Measurements from ENCODE around the gene CHFR.
"Not testable (repeated sequence)": the region's sequence is repeated elsewhere in the genome, so short reads cannot be mapped to it uniquely, and the experiment has no call there.

CHFR gene

GRCh38 chr12:132861558-132861957 lies 25.8 kb downstream of the CHFR start:
- no peak for DNase-seq (ENCODE audit: low spot score)
- in situ Hi-C loops (cut with MboI; ENCODE audit: low pct_unique_long_range_greater_than_20kb, low sequenced_read_pairs, unreplicated experiment): no loop called here
- no peak for TF ChIP-seq CTCF (IDR thresholded peaks at IDR 0.05; ENCODE audit: extremely low read depth, insufficient read depth, missing control alignments)

GRCh38 chr12:132858718-132859266 lies 28.6 kb downstream of the CHFR start:
- TF ChIP-seq CTCF (IDR thresholded peaks at IDR 0.05; ENCODE audit: extremely low read depth, insufficient read depth, missing control alignments): no peak
- no peak for DNase-seq (ENCODE audit: low spot score)
- in situ Hi-C loops (cut with MboI; ENCODE audit: low pct_unique_long_range_greater_than_20kb, low sequenced_read_pairs, unreplicated experiment): no loop called here

- in situ Hi-C loops (cut with MboI; ENCODE audit: low pct_unique_long_range_greater_than_20kb, low sequenced_read_pairs, unreplicated experiment): not testable (repeated sequence)
Observed at GRCh38 chr12:132857019-132857418, 30.4 kb downstream of the CHFR start.

GRCh38 chr12:132856581-132856980 lies 30.8 kb downstream of the CHFR start:
- no peak for TF ChIP-seq CTCF (IDR thresholded peaks at IDR 0.05; ENCODE audit: extremely low read depth, insufficient read depth, missing control alignments)
- no peak for DNase-seq (ENCODE audit: low spot score)
- in situ Hi-C loops (cut with MboI; ENCODE audit: low pct_unique_long_range_greater_than_20kb, low sequenced_read_pairs, unreplicated experiment): no loop called here

More at GRCh38 chr12:132857019-132857418, 30.4 kb downstream of the CHFR start:
- DNase-seq (ENCODE audit: low spot score): not testable (repeated sequence)

- DNase-seq (ENCODE audit: low spot score); in situ Hi-C loops (cut with MboI; ENCODE audit: low pct_unique_long_range_greater_than_20kb, low sequenced_read_pairs, unreplicated experiment): not testable (repeated sequence)
Observed at GRCh38 chr12:132855211-132855610, 32.2 kb downstream of the CHFR start.

GRCh38 chr12:132853285-132854092 lies 33.9 kb downstream of the CHFR start:
- in situ Hi-C loops (cut with MboI; ENCODE audit: low pct_unique_long_range_greater_than_20kb, low sequenced_read_pairs, unreplicated experiment): no loop called here
- no peak for DNase-seq (ENCODE audit: low spot score)
- no peak for TF ChIP-seq CTCF (IDR thresholded peaks at IDR 0.05; ENCODE audit: extremely low read depth, insufficient read depth, missing control alignments)

GRCh38 chr12:132852496-132852895 lies 34.9 kb downstream of the CHFR start:
- in situ Hi-C loops (cut with MboI; ENCODE audit: low pct_unique_long_range_greater_than_20kb, low sequenced_read_pairs, unreplicated experiment): no loop called here
- no peak for TF ChIP-seq CTCF (IDR thresholded peaks at IDR 0.05; ENCODE audit: extremely low read depth, insufficient read depth, missing control alignments)
- DNase-seq (ENCODE audit: low spot score): no peak

Measured in GM13977 (cell line).